GM10266 (cell line): Measurements from ENCODE around the gene MAGIX.
"Not testable (repeated sequence)": the region's sequence is repeated elsewhere in the genome, so short reads cannot be mapped to it uniquely, and the experiment has no call there.

Experiments
- DNase-seq: peaks from one replicate; pipeline ENCODE4 v3.0.0; 2012; ENCODE audit errors: extremely low spot score
- TF ChIP-seq, protein P1 (sequence below): IDR thresholded peaks from 2 replicates; pipeline ENCODE4 v1.5.1; 2012; ENCODE audit warnings: mild to moderate bottlenecking, low read depth; ENCODE audit not compliant: control insufficient read depth, insufficient read depth; ENCODE audit errors: missing control alignments

The MAGIX gene

DNA sequence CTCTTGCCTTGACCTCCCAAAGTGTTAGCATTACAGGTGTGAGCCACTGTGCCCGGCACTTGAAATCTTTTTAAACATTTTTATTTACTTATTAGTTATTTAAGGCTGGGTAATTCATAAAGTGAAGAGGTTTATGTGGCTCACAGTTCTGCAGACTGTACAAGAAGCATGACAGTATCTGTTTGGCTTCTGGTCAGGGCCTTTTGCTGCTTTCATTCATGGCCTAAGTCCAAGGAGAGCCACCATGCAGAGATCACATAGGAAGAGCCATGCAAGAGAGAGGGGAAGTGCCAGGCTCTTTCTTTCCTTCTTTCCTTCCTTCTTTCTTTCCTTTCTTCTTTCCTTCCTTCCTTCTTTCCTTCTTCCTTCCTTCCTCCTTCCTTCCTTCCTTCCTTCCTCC lies 28.8 kb upstream of the MAGIX start:
- TF ChIP-seq, protein P1, sequence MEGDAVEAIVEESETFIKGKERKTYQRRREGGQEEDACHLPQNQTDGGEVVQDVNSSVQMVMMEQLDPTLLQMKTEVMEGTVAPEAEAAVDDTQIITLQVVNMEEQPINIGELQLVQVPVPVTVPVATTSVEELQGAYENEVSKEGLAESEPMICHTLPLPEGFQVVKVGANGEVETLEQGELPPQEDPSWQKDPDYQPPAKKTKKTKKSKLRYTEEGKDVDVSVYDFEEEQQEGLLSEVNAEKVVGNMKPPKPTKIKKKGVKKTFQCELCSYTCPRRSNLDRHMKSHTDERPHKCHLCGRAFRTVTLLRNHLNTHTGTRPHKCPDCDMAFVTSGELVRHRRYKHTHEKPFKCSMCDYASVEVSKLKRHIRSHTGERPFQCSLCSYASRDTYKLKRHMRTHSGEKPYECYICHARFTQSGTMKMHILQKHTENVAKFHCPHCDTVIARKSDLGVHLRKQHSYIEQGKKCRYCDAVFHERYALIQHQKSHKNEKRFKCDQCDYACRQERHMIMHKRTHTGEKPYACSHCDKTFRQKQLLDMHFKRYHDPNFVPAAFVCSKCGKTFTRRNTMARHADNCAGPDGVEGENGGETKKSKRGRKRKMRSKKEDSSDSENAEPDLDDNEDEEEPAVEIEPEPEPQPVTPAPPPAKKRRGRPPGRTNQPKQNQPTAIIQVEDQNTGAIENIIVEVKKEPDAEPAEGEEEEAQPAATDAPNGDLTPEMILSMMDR: no peak
- DNase-seq: no peak

DNA sequence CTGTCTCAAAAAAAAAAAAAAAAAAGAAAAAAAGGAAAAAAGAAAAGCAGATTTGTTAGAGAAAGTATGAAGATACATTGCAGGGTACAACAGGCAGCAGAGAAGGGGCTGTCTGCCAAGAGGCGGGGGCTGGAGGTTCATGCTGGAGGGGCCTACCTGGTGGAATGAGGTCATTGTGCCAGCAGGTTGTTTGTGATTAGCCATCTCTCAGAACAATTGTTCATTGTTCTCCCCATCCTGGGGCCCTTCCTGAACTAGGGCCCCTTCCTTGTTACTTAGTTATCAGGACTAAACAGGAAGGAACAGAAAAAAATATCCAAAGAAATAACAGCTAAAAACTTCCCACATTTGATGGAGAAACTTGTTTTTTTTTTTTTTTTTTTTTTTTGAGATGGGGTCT lies 25.1 kb upstream of the MAGIX start:
- DNase-seq: no peak
- TF ChIP-seq, protein P1: no peak

DNA sequence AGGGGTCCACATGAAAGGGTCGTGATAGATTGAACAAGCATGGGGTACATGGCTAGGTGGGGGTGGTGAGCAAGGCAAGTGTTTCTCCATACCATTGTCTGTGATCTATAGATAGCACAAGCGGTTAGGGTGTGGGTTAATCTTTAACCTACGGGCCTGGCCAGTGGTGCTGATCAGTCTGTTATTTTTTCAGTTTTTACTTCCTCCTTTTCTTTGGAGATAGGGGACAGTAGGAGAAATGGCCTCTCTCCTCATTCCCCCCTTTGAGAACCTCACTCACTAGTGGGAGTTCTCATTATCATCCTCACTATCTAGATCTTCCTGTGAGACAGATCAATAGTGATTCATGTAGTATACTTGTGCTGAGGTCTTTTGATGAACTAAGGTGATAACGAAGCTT lies 22.8 kb upstream of the MAGIX start:
- TF ChIP-seq, protein P1: no peak
- DNase-seq: no peak

DNA sequence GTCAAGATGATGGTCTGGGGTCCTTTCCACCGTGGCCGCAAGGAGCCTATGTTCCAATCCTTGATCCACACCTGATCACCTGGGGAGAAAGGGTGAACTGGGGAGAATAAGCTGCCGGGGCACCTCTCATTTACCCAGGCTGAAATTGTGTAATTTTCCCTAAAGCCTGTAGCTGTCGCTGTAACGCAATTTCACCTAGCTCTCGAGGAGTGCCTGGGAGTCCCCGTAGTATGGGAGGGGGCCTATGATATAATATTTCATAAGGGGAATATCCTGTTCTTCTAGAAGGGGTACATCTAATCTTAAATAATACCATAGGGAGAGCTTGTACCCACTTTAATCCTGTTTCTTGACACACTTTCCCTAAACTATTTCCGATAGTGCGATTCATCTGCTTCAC lies 20.3 kb upstream of the MAGIX start:
- not testable (repeated sequence) for DNase-seq
- TF ChIP-seq, protein P1: peak; percentile 26

DNA sequence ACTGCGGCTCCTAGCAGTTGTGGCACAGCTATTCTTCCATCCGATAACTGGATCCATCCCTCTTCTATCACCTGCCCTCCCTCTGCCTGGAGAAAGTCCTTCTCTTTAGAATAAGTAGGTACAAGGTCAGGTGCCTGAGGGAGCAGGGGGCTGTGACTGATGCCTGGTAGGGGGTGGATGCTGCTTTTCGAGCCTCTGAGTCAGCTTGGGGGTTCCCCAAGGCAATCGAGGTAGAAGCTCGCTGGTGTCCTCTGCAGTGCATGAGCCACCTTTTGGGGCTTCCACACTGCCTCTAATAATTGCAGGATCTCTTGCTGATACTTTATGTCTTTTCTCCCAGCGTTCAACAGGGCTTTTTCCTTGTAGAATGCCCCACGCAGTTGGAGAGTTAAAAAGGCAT lies 19.4 kb upstream of the MAGIX start:
- not testable (repeated sequence) for DNase-seq

DNA sequence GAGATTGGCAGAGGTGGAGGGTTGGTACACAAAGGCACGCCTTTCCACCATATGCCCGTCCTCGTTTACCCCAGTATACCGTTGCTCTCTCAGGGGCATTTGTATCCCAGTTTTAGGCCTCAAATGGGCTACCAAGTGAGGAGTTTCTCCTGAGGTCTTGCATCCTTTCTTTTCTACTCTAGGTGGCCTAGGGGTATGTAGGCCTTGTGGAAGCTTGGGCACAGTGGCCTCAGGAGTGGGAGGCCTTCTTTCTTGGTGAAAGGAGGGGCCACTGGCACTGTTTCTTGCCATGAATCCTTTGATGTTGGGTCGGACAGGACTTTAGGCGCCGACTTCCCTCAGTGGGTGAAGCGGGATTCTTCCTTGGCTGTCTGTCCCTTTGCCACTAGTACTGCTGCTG lies 15.3 kb upstream of the MAGIX start:
- TF ChIP-seq, protein P1: no peak
- DNase-seq: no peak

DNA sequence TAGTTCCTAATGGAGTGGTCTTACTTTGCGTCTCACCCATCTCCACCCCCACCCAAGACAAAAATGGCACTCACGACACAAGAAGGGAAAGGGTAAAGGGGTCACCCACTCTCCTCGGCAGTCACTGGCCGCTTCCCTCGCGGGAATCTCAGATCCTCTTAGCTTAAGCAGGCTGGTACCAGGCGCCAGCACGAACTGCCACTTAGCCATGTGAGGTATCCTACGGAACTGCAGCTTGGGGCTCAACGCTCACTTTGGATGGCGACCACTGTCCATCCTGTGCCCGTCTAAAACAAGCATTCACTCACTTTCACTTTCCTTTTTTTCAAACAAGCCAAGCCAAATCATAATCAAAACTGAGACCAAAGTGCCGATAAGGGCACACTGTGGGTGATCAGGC lies 14.6 kb upstream of the MAGIX start:
- TF ChIP-seq, protein P1: no peak
- DNase-seq: no peak

DNA sequence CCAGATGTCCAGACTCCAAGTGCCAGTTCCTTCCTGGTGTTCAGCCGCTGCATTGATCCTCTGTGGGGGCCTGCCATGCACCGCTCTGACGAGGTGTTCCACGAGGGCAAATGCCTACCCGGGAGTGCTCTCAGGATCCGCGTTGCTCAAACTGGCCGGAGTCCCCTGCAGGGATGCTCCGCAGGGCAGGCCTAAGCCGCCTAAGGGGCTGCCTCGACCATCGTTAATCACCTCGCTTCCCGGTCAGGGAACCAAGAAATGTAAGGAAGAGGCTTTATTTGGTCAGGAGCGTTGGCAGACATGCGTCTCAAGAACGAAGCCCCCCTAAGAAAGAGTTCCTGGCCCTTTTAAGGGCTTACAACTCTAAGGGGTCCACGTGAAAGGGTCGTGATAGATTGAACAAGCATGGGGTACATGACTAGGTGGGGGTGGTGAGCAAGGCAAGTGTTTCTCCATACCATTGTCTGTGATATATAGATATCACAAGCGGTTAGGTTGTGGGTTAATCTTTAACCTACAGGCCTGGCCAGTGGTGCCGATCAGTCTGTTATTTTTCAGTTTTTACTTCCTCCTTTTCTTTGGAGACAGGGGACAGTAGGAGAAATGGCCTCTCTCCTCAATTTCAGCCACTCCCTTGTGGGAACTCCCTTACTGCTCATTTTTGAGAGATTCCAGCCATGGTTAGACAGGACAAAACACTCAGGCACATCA lies 14.0 kb upstream of the MAGIX start:
- DNase-seq: not testable (repeated sequence)

DNA sequence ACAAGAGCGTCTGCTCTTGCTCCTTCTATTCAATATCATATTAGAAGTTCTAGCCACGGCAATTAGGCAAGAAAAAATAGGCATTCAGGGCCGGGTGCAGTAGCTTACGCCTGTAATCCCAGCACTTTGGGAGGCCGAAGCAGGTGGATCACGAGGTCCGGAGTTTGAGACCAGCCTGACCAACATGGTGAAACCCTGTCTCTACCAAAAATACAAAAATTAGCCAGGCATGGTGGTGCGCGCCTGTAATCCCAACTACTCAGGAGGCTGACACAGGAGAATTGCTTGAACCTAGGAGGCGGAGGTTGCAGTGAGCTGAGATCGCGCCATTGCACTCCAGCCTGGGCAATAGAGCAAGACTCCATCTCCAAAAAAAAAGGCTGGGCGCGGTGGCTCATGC lies 13.3 kb upstream of the MAGIX start:
- DNase-seq: not testable (repeated sequence)
